Stimulated activated CD4-positive, alpha-beta T cell treated with anti-CD3 and anti-CD28 coated beads, Interleukin-15, amount 100 ng/mL, for 48 hours (primary cell): ENCODE measurements around the gene SEL1L2.
"Not testable (repeated sequence)": the region's sequence is repeated elsewhere in the genome, so short reads cannot be mapped to it uniquely, and the experiment has no call there.

ENCODE experiments used
- DNase-seq, 2 donors: peaks; one replicate each; pipeline ENCODE4 v3.0.0-alpha.2; 2020; ENCODE audit warnings: low read depth in 2 of 2

SEL1L2 gene

GRCh38 chr20:13990465-13990864, at the start of gene SEL1L2:
Gene SEL1L2, minus strand, starts transcription at chr20:13990614. Its CDS starts 80 bp downstream, at chr20:13990534.
- no peak for DNase-seq

- no peak for DNase-seq
Observed at GRCh38 chr20:14036567-14036966, 46.2 kb upstream of the SEL1L2 start.

GRCh38 chr20:14033310-14033709, 42.9 kb upstream of the SEL1L2 start:
- no peak for DNase-seq

GRCh38 chr20:14030991-14031390, 40.6 kb upstream of the SEL1L2 start:
- no peak for DNase-seq

GRCh38 chr20:14012671-14013070, 22.3 kb upstream of the SEL1L2 start:
- no peak for DNase-seq

- no peak for DNase-seq
Observed at GRCh38 chr20:14009208-14009607, 18.8 kb upstream of the SEL1L2 start.

- DNase-seq = no peak
Observed at GRCh38 chr20:14005996-14006395, 15.6 kb upstream of the SEL1L2 start.

- no peak for DNase-seq
Observed at GRCh38 chr20:14000917-14001316, 10.5 kb upstream of the SEL1L2 start.

GRCh38 chr20:13996265-13996664, 5.9 kb upstream of the SEL1L2 start:
- DNase-seq = no peak

- DNase-seq = no peak
Observed at GRCh38 chr20:13995841-13996240, 5.4 kb upstream of the SEL1L2 start.

- DNase-seq = peak; percentile 15 to 22
Observed at GRCh38 chr20:13995086-13995665, 4.8 kb upstream of the SEL1L2 start, which contains the start of gene MACROD2. Gene MACROD2, plus strand, starts transcription at chr20:13995516.

GRCh38 chr20:13991955-13992354, 1.5 kb upstream of the SEL1L2 start:
- DNase-seq = not testable (repeated sequence)

GRCh38 chr20:13991311-13991710, 897 bp upstream of the SEL1L2 start:
- no peak for DNase-seq

GRCh38 chr20:13984211-13984610, 6.2 kb downstream of the SEL1L2 start:
- DNase-seq = no peak

- no peak for DNase-seq
Observed at GRCh38 chr20:13960525-13960924, 29.9 kb downstream of the SEL1L2 start.

GRCh38 chr20:13960119-13960518, 30.3 kb downstream of the SEL1L2 start:
- no peak for DNase-seq

GRCh38 chr20:13953227-13953626, 37.2 kb downstream of the SEL1L2 start:
- DNase-seq = no peak

- no peak for DNase-seq
Observed at GRCh38 chr20:13947719-13948118, 42.7 kb downstream of the SEL1L2 start.

GRCh38 chr20:13941031-13941430, 49.4 kb downstream of the SEL1L2 start:
- no peak for DNase-seq

- DNase-seq = no peak
Observed at GRCh38 chr20:13936781-13937576, 53.4 kb downstream of the SEL1L2 start.

- no peak for DNase-seq
Observed at GRCh38 chr20:13934992-13935894, 55.2 kb downstream of the SEL1L2 start.

GRCh38 chr20:13930281-13930680, 60.1 kb downstream of the SEL1L2 start:
- no peak for DNase-seq
